Esophagus muscularis mucosa (tissue), 4 donors: Measurements from ENCODE around the gene HSPE1.

Experiments
- EP300 ChIP-seq: sonication (generic); formaldehyde crosslinking; IDR thresholded peaks from one replicate; pipeline ENCODE4 v1.6.1; 2017; ENCODE audit warnings: antibody characterized with exemption
- POLR2A ChIP-seq: fragments of 450-650 bp; IDR thresholded peaks from one replicate; pipeline ENCODE4 v1.6.1; 2017; ENCODE audit warnings: antibody characterized with exemption, moderate library complexity, mild to moderate bottlenecking, low read depth
- POLR2AphosphoS5 ChIP-seq, 2 donors: sonication (generic); formaldehyde crosslinking; IDR thresholded peaks; one replicate each; pipeline ENCODE4 v1.6.1; 2017; ENCODE audit warnings: antibody characterized with exemption in 2 of 2
- TF ChIP-seq, protein P1 (sequence below), 3 experiments: fragments of 200-600 bp in 2 of 3; fragments of 450-650 bp in 1 of 3; sonication (generic) in 2 of 3; IDR thresholded peaks; one replicate each; pipeline ENCODE4 v1.5.1; 2017 to 2019; ENCODE audit warnings: antibody characterized with exemption in 3 of 3, mild to moderate bottlenecking in 2 of 3, moderate library complexity in 1 of 3

DNA sequence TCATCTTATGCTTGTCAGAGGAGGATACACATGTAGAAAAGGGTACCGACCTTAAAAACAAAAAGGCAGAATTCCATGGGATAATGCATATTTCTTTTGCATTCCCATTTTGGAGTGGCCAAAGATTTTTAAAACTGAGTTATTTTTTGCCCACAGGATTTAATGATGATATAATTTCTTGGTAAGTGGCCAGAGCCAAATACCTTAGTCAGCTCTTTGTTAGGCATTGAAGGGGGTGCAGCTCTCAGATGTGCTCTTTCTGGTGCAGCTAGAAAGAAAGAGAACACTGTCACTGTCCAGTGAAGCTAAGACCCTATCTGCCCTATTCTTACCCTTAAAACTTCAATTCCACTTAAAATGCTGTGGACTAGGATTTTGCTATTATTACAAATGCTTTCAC is 36.0 kb upstream of the HSPE1 start:
- TF ChIP-seq, protein P1, sequence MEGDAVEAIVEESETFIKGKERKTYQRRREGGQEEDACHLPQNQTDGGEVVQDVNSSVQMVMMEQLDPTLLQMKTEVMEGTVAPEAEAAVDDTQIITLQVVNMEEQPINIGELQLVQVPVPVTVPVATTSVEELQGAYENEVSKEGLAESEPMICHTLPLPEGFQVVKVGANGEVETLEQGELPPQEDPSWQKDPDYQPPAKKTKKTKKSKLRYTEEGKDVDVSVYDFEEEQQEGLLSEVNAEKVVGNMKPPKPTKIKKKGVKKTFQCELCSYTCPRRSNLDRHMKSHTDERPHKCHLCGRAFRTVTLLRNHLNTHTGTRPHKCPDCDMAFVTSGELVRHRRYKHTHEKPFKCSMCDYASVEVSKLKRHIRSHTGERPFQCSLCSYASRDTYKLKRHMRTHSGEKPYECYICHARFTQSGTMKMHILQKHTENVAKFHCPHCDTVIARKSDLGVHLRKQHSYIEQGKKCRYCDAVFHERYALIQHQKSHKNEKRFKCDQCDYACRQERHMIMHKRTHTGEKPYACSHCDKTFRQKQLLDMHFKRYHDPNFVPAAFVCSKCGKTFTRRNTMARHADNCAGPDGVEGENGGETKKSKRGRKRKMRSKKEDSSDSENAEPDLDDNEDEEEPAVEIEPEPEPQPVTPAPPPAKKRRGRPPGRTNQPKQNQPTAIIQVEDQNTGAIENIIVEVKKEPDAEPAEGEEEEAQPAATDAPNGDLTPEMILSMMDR (IDR thresholded peaks at IDR 0.05), result no peak
- TF ChIP-seq POLR2A (no peak), EP300 (no peak), POLR2AphosphoS5 (IDR thresholded peaks at IDR 0.05) (no peak)
